Neural crest cell (in vitro differentiated cells): Measurements from ENCODE around the gene FRMD3. TPM values are rescaled to one million over a fixed set of nuclear protein-coding genes. Genes with fewer than 3 reads are reported as not detected.

ENCODE experiments used
- DNase-seq: peaks from one replicate; pipeline ENCODE4 v3.0.0; 2021; ENCODE audit warnings: low read depth, mixed read lengths, low spot score
- H3K27ac Mint-ChIP-seq: one replicate; pipeline ENCODE4 v1.8.0; 2021; ENCODE audit warnings: mild to moderate bottlenecking, mixed read lengths; ENCODE audit not compliant: unreplicated experiment
- H3K27me3 Mint-ChIP-seq: 2 replicates; pipeline ENCODE4 v1.8.0; 2021; ENCODE audit warnings: low read depth, mild to moderate bottlenecking, mixed read lengths
- H3K36me3 Mint-ChIP-seq: 2 replicates; pipeline ENCODE4 v1.8.0; 2021; ENCODE audit warnings: low read depth, mild to moderate bottlenecking, mixed read lengths
- H3K4me1 Mint-ChIP-seq: 2 replicates; pipeline ENCODE4 v1.8.0; 2021; ENCODE audit warnings: mixed read lengths
- H3K4me3 Mint-ChIP-seq: one replicate; pipeline ENCODE4 v1.8.0; 2021; ENCODE audit warnings: mild to moderate bottlenecking, mixed read lengths
- H3K9me3 Mint-ChIP-seq: 2 replicates; pipeline ENCODE4 v1.8.0; 2021; ENCODE audit warnings: mixed read lengths
- total RNA-seq: library from RNA; stranded (reverse); gene quantifications from 2 replicates; pipeline ENCODE4 v1.2.1, GENCODE V29; 2021
- TF ChIP-seq, protein P1 (sequence below): fragments of 200-600 bp; sonication (generic); conservative IDR thresholded peaks from 2 replicates; pipeline ENCODE4 v1.5.0; 2021; ENCODE audit warnings: antibody characterized with exemption, mild to moderate bottlenecking

Gene FRMD3
- total RNA-seq, 1 donor from 2014 or later: 2.3 TPM

- H3K4me1 Mint-ChIP-seq: peaks cover 6% of the 10 kb centered on the region
- H3K9me3 Mint-ChIP-seq: peaks cover 10% of the 10 kb centered on the region
- TF ChIP-seq, protein P1, sequence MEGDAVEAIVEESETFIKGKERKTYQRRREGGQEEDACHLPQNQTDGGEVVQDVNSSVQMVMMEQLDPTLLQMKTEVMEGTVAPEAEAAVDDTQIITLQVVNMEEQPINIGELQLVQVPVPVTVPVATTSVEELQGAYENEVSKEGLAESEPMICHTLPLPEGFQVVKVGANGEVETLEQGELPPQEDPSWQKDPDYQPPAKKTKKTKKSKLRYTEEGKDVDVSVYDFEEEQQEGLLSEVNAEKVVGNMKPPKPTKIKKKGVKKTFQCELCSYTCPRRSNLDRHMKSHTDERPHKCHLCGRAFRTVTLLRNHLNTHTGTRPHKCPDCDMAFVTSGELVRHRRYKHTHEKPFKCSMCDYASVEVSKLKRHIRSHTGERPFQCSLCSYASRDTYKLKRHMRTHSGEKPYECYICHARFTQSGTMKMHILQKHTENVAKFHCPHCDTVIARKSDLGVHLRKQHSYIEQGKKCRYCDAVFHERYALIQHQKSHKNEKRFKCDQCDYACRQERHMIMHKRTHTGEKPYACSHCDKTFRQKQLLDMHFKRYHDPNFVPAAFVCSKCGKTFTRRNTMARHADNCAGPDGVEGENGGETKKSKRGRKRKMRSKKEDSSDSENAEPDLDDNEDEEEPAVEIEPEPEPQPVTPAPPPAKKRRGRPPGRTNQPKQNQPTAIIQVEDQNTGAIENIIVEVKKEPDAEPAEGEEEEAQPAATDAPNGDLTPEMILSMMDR: no peak
- H3K36me3 Mint-ChIP-seq: no peaks in the 10 kb centered on the region
- no peak overlapping the region for H3K27ac Mint-ChIP-seq
- H3K27me3 Mint-ChIP-seq: no peaks in the 10 kb centered on the region
- no peak for DNase-seq
- no peak overlapping the region for H3K4me3 Mint-ChIP-seq
Observed at GRCh38 chr9:83476513-83476912, 61.7 kb downstream of the FRMD3 start.

DNA sequence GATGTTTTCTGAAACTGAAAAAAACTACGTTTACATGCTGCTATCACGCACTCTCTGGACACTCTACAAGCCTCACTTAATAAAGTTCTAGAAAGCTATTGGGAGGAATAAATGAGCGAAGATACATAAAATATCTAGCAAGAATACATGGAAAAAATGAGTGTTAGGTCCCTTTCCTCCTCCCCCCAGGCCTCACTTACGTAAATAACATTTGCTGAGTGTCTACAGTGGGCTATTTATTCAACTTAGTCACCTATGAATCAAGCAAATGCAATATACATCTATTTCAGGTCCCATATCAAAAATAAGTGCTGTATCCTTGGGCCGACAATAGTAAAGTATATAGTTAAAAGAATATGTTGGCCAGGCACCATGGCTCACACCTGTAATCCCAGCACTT is 62.5 kb downstream of the FRMD3 start:
- Mint-ChIP-seq H3K9me3 (peaks cover 10% of the 10 kb centered on the region), H3K4me3 (no peak overlapping the region), H3K27ac (no peak overlapping the region), H3K4me1 (peaks cover 6% of the 10 kb centered on the region), H3K27me3 (no peaks in the 10 kb centered on the region), H3K36me3 (no peaks in the 10 kb centered on the region)
- TF ChIP-seq, protein P1: no peak
- DNase-seq: no peak

DNA sequence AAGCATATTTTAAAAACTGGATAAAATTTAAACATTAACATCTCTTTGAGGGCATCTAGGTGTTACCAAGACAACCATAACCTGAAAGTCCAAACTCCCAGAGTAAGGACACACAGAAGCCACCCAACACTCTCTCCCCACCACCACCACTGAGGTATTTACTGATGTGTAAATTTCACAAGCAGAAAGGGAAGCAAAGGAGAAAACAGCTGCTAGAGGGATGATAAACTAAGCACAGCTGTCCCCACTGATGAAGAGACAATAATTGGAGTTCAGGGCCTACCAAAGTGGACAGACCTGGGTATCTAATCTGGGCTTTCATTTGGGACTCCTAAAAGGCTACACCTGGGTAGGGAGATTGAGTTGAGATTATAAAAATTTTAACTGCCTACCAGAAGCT is 63.6 kb downstream of the FRMD3 start:
- TF ChIP-seq, protein P1: no peak
- Mint-ChIP-seq H3K4me1 (peaks cover 6% of the 10 kb centered on the region), H3K36me3 (no peaks in the 10 kb centered on the region), H3K9me3 (peaks cover 10% of the 10 kb centered on the region), H3K27me3 (no peaks in the 10 kb centered on the region), H3K27ac (no peak overlapping the region), H3K4me3 (no peak overlapping the region)
- DNase-seq: no peak

DNA sequence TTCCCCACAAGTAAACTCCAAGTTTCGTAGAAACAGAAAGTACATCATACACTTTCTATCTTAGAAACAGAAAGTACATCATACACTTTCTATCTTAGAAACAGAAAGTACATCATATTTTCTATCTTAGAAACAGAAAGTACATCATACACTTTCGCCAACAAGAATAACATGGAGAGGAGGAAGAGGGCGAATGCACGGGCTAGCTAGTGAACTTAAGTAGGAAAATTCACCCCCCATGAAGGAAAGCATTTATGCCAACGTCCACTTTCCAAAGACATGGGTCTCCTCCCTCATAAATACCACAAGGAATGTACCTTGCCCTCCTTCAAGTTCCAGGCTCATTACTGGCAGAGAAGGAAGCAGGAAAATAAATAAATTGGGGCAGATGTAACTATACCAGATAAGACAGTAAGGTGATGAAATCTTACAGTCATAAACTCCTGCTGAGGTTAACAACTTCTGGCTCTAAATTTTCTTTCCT is 64.7 kb downstream of the FRMD3 start:
- TF ChIP-seq, protein P1: no peak
- no peak for DNase-seq
- Mint-ChIP-seq H3K27me3 (no peaks in the 10 kb centered on the region), H3K4me1 (peaks cover 10% of the 10 kb centered on the region), H3K36me3 (no peaks in the 10 kb centered on the region), H3K27ac (no peak overlapping the region), H3K4me3 (no peak overlapping the region), H3K9me3 (peaks cover 10% of the 10 kb centered on the region)

GRCh38 chr9:83472764-83473163 is 65.4 kb downstream of the FRMD3 start:
- Mint-ChIP-seq H3K36me3 (no peaks in the 10 kb centered on the region), H3K9me3 (peaks cover 7% of the 10 kb centered on the region), H3K27ac (no peak overlapping the region), H3K4me3 (no peak overlapping the region), H3K27me3 (no peaks in the 10 kb centered on the region), H3K4me1 (peaks cover 6% of the 10 kb centered on the region)
- DNase-seq: no peak
- TF ChIP-seq, protein P1: no peak
